HG03378 (cell line): ENCODE results near the gene ANKRD10.
"Not testable (repeated sequence)": the region's sequence is repeated elsewhere in the genome, so short reads cannot be mapped to it uniquely, and the experiment has no call there.

Source experiments
- ATAC-seq: cut with Tn5 transposase; IDR thresholded peaks from one replicate; pipeline ENCODE4 v1.9.1; 2021; ENCODE audit warnings: mild to moderate bottlenecking, moderate library complexity; ENCODE audit not compliant: unreplicated experiment

Gene ANKRD10

GRCh38 chr13:110869231-110869804 is 45.6 kb downstream of the ANKRD10 start:
- no peak for ATAC-seq

- ATAC-seq: no peak
Measured at GRCh38 chr13:110868720-110869119, 46.1 kb downstream of the ANKRD10 start.

GRCh38 chr13:110867380-110867779 is 47.5 kb downstream of the ANKRD10 start:
- no peak for ATAC-seq

GRCh38 chr13:110866491-110867170 is 48.2 kb downstream of the ANKRD10 start:
- ATAC-seq: no peak

DNA sequence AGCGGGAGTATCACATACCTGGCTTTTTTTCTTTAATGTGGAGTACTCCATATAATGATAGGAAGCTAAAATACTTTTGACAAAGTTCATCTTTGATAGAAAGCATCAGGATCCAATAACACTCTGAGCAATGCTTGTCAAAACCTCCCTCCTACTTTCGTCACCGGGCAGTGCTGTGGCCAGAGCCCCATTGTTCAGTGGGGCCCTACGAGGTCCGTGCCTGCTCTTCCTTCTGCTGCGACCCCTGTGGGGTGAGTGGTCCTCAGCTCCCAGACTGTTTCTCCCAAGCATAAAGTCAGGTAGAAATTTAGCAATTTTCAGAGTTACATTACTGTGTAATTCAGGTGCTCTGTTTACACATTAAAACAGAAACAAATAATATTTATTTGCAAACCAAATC is 51.2 kb downstream of the ANKRD10 start:
- no peak for ATAC-seq

GRCh38 chr13:110860983-110861382 is 53.9 kb downstream of the ANKRD10 start:
- ATAC-seq: no peak

DNA sequence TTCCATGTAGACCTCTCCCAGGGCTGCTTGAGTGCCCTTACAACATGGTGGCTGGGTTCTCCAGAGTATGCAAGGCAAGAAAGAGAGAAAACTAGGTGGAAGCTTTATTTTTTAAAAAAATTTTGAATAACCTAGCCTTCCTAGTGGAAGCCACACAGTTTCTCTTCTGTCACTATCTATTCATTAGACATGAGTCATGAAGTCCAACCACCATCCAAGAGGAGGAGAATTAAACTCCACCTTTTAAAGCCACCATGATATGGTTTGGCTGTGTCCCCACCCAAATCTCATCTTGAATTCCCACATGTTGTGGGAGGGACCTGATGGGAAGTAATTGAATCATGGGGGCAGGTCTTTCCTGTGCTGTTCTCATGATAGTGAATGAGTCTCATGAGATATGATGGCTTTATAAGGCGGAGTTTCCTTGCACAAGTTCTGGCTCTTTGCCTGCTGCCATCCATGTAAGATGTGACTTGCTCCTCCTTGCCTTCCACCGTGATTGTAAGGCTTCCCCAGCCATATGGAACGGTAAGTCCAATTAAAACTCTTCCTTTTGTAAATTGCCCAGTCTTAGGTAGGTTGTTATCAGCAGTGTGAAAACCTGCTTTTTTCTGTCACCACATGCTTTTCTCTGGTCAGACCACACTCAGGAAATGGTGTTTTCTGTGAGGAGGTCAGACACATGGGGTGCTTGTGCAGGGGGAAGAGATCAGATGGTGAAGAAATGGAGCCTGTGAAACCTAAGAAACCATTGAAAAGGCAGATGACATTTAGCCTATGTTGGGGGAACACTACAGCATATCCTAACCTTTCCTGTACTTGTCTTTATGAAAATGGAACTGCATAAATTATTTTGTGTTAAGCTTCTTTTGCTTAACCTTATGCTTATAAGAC is 57.7 kb downstream of the ANKRD10 start:
- ATAC-seq: no peak

DNA sequence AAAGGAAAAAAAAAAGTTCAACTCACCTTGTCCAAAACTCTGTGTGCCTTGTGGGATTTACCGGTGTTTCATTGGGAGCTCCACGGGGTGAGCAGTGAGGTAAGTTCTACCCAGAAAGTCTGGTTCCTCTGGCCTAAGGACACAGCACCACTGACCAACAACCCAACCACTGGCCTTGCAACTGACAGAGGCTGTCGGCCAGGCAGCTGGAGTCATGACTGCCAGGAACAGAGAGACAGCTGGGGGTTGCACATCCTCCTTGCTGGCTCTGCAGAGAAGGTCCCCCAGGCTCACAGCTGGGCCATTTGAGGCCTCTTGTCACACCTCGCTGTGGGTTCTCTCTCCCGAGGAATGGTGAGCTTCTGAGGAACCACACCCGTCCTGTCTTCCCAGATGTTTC is 59.5 kb downstream of the ANKRD10 start:
- no peak for ATAC-seq

DNA sequence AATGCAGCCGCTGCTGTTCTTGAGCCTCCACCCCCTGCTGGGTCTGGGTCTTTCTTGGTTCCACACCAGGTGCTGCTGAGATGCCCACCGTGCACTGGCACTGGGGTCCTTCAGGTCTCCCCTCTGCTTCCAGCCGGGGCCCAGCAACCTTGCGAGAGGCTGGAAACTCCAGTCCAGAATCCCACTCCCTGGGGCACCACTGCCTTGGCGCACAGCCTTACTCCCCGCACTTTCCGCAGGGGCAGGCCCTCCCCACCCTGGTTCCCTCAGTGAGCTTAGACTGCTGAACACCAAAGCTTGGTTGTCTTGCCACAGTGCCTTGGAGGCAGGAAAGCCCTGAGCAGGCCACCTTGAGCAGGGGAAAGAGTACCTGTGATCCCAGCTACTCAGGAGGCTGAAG is 60.0 kb downstream of the ANKRD10 start:
- ATAC-seq: no peak

GRCh38 chr13:110853235-110853721 is 61.6 kb downstream of the ANKRD10 start:
- no peak for ATAC-seq

GRCh38 chr13:110850840-110851239 is 64.0 kb downstream of the ANKRD10 start:
- no peak for ATAC-seq

- ATAC-seq: no peak
Measured at GRCh38 chr13:110850006-110850405, 64.9 kb downstream of the ANKRD10 start.

DNA sequence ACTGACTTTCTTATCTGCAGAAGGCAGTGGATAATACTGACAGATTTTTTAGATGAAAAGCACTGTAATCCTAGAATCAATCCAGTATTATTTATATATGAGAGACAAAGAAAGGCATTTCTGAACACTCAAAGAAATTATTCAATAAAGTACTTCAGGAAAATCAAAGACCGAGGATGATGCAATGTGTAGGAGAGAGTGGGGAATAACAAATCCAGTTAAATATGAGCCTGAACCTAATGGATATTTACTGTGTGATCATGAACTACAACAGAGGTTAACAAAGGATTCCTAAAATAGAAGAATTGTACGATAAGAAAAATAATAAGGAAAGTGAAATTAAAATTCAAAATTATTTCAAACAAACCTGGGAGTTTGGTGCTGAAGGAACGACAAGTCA is 69.3 kb downstream of the ANKRD10 start:
- ATAC-seq: no peak

DNA sequence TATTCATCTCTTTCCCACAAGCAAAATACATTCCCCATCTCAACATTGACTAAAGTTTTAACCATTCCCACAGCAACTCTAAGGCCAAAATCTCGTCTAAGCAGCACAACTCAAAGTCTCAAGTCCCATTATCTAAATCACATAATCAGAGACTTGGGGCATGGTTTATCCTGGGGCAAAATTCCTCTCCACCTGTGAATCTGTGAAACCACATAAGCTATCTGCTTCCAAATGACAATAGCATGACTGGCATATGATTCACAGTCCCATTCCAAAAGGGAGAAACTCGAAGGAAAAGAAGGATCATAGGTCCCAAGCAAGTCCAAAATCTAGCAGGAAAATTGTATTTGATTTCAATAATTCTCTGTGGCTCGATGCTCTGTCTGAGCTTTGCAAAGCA is 73.0 kb downstream of the ANKRD10 start:
- no peak for ATAC-seq

GRCh38 chr13:110841406-110841805 is 73.5 kb downstream of the ANKRD10 start:
- ATAC-seq: no peak

DNA sequence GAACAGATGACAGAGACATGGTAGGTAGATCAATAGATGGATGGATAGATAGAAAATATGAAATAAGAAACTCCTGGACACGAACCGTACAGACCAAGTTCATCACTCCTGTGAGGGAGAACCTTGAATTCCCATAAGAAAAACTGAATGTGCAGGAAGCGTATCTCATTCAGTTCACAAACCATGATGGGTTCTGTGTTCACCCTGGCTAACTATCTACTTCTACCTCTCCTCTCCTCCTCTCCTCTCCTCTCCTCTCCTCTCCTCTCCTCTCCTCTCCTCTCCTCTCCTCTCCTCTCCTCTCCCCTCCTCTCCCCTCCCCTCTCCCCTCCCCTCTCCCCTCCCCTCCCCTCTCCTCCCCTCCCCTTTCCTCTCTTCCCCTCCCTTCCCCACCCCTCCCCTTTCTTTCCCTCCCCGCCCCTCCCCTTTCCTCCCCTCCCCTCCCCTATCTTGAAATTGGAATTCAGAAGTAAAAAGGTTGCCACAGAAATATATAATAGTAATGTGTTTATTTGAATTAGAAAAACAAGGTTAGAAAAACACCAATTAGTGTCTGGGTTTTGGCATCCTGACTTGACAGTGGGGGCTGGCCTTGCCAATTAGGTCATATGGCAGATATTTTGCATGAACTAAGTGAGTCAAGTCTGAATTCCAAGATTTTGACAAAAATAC is 75.9 kb downstream of the ANKRD10 start:
- no peak for ATAC-seq

DNA sequence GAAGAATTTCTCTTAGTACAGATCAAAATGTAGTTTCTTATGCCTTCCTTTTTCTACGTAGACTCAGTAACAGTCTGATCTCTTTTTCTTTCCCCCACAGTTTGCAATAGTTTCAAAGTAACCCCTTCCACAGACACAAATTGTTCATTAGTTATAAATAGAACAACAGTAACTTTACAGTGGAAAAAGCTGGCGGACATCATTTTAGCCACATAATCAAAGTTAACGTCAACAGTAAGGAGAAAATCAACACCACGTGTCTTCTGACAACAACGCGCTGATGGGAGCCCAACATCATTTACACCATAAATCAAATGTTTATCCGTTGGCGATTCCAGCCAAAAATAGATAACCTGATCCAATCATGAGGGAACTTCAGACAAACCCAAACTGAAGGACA is 76.8 kb downstream of the ANKRD10 start:
- ATAC-seq: no peak

DNA sequence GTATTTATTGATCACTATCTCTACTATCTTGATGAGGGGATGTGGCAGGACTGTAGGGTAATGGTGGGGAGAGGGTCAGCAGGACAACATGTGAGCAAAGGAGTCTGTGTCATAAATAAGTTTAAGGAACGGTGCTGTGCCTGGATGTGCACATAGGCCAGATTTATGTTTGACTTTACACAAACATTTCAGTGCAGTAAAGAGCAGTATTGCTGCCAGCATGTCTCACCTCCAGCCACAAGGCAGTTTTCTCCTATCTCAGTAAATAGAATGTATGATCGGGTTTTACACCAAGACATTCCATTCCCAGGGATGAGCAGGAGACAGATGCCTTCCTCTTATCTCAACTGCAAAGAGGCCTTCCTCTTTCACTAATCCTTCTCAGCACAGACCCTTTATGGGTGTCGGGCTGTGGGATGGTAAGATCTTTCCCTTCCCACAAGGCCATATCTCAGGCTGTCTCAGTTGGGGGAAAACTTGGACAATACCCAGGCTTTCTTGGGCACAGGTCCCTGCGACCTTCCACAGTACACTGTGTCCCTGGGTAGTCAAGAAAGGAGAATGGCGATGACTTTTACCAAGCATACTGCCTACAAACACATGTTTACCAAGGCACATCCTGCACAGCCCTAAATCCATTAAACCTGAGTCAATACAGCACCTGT is 77.3 kb downstream of the ANKRD10 start:
- not testable (repeated sequence) for ATAC-seq

DNA sequence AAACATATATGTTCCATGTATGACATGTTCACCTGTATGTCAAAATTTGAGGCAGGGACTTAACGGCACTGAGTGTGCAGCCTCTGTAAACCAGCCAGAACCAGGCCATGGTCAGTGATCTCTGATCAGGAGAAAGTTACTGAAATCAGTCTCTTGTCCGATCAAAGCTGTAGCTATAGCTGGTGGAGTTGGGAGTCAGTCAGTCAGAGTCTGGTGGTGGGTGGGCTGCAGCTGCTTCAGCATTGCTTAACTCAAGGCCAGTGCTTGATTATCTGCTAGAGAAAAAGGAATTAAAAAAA is 78.3 kb downstream of the ANKRD10 start:
- ATAC-seq: no peak

DNA sequence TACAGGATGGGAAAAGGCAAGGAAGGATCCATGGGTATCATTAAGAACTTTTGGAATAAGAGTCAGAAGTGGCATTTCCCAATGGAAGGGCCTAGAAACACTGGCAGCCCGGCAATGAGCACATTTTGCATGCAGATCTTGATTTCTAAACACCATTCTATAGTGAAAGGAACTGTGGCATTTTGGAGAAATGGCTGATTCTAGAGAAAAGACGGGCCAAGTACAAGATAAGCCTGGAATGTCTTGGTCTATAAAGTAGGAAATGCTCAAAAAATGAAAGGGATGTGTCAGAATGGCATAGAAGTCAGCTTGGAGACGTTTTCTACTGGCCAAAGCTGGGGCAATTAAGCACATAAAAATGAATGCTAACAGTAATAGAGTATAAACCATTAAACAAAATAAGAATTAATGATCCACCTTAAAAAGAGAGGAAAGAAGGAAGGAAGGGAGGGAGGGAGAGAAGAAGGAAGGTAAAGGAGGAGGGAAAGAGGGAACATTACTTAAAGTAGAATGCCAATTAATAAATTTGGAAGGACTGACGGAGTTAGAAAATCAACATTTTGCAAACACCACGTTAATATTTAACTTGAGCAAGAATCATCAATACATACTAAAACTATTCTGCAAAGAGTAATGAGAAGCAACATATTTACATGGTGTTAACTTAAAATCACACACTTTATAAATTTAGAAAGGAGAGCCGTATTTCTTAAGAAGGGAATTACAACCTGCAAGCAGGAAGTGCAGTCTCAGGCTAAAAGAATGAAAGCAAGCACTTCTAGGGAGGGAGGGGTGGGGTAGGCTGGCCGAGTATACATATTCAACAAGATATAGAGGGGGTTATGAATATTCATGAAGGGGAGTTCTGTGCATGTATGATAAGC is 78.9 kb downstream of the ANKRD10 start:
- no peak for ATAC-seq
